Testis (tissue), 2 donors: ENCODE results near the gene TMEM8B.

Experiments used
- CTCF ChIP-seq, 3 experiments: fragments of 450-650 bp in 2 of 3; fragments of 200-600 bp in 1 of 3; sonication (generic) in 1 of 3; IDR thresholded peaks; one replicate each; pipeline ENCODE4 v1.5.1; 2016 to 2019; ENCODE audit warnings: antibody characterized with exemption in 3 of 3, mild to moderate bottlenecking in 2 of 3, moderate library complexity in 1 of 3
- POLR2A ChIP-seq: fragments of 450-650 bp; IDR thresholded peaks from one replicate; pipeline ENCODE4 v1.6.1; 2017; ENCODE audit warnings: antibody characterized with exemption, mild to moderate bottlenecking, moderate library complexity

- no peak for TF ChIP-seq CTCF (IDR thresholded peaks at IDR 0.05)
- TF ChIP-seq POLR2A, result no peak
Measured at GRCh38 chr9:35847792-35848572, 19.0 kb downstream of the TMEM8B start.
